Measurements from ENCODE around the gene LTO1.
A peak's percentile ranks its signal among the peaks of the same experiment; 100 is the strongest.
"Not testable (repeated sequence)": the region's sequence is repeated elsewhere in the genome, so short reads cannot be mapped to it uniquely, and the experiment has no call there.

The LTO1 gene

DNA sequence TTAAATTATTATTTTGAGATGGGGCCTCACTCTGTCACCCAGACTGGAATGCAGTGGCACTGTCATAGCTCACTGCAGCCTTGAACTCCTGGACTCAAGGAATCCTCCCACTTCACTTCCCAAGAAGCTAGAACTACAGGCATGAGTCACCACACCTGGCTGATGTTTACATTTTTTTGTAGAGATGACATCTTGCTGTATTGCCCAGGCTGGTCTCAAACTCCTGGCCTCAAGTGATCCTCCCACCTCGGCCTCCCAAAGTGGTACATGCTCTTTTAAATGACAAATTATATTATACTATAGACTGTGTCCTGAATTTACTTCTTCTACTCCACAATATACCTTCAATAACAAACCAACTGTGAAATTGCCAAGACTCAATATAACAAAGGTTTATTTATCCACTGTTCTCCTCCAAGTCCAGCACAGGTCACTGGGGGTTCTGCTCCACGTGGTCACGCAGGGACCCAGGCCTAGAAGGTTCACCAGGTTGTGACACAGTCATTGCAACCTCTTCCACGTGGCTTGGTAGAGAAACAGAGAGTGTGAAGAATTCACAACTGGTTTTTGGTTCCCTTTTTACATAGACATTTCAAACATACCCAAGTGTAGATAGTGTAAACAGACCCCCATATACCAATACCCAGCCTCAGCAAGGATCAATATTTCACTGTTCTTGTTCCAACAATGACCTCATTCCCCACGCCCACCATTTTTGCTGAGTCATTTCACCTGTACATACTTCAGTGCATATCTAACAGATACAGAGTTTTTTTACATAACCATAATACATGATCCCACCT lies 13.0 kb upstream of the LTO1 start:
- not testable (repeated sequence) for H3K36me3 ChIP-seq (ENCODE audit: control insufficient read depth, insufficient read depth, low read length); H3K9ac ChIP-seq (ENCODE audit: low read length); H3K4me1 ChIP-seq (ENCODE audit: control insufficient read depth, insufficient read depth, low read length); H3K27ac ChIP-seq (ENCODE audit: low read depth, low read length); H3K9me3 ChIP-seq (ENCODE audit: control insufficient read depth, insufficient read depth, low read depth, low read length); H3K4me3 ChIP-seq (ENCODE audit: low read depth, low read length)
- H3K27me3 ChIP-seq (ENCODE audit: control insufficient read depth, insufficient read depth, low read length): peaks cover 13% of the 10 kb centered on the region

DNA sequence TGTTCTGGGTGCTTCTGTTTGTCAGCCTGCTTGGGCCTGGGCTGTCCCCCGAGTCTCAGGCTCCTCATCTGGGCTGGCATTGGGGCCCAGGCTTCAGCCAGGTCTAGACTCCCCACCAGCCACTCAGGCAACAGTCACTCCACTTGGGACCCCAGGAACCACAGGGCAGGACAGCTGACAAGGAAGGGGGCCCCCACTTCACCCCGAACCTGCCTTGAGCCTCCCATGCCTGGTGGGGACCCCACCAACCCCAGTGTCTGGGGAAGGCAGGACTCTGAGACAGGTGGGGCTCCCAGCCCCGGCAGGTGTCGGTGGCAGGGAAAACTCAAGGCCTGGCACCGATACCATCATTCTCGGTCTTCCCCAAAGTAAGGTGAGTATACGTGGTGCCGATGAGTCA lies 11.7 kb upstream of the LTO1 start:
- no peak overlapping the region for H3K27ac ChIP-seq (ENCODE audit: low read depth, low read length)
- no peaks in the 10 kb centered on the region for H3K36me3 ChIP-seq (ENCODE audit: control insufficient read depth, insufficient read depth, low read length)
- H3K4me1 ChIP-seq (ENCODE audit: control insufficient read depth, insufficient read depth, low read length): no peaks in the 10 kb centered on the region
- no peak overlapping the region for H3K4me3 ChIP-seq (ENCODE audit: low read depth, low read length)
- H3K9ac ChIP-seq (ENCODE audit: low read length): no peak overlapping the region
- peaks cover 13% of the 10 kb centered on the region for H3K27me3 ChIP-seq (ENCODE audit: control insufficient read depth, insufficient read depth, low read length)
- peaks cover 2% of the 10 kb centered on the region; the same call in 1 of the 2 replicates for H3K9me3 ChIP-seq (ENCODE audit: control insufficient read depth, insufficient read depth, low read depth, low read length)

DNA sequence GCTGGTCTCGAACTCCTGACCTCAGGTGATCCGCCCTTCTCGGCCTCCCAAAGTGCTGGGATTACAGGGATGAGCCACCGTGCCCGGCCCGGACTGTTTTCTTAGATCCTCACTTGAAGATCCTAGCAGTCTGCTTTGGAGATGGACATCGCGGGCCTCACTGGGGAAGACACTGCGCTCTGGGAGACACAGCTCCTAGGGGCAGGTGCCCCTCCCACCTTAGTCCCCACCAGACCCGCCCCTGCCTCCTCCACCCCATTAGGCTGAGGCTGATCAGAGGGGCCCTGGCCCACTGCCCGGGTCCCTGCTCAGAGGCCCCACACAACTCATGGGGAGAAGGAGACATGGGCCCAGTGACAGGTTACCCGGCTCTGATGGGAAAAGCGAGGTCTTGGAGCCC lies 11.3 kb upstream of the LTO1 start:
- H3K9ac ChIP-seq (ENCODE audit: low read length): no peak overlapping the region
- peaks cover 2% of the 10 kb centered on the region; the same call in 1 of the 2 replicates for H3K9me3 ChIP-seq (ENCODE audit: control insufficient read depth, insufficient read depth, low read depth, low read length)
- H3K36me3 ChIP-seq (ENCODE audit: control insufficient read depth, insufficient read depth, low read length): no peaks in the 10 kb centered on the region
- no peaks in the 10 kb centered on the region for H3K4me1 ChIP-seq (ENCODE audit: control insufficient read depth, insufficient read depth, low read length)
- no peak overlapping the region for H3K4me3 ChIP-seq (ENCODE audit: low read depth, low read length)
- H3K27ac ChIP-seq (ENCODE audit: low read depth, low read length): no peak overlapping the region
- H3K27me3 ChIP-seq (ENCODE audit: control insufficient read depth, insufficient read depth, low read length): peaks cover 13% of the 10 kb centered on the region

DNA sequence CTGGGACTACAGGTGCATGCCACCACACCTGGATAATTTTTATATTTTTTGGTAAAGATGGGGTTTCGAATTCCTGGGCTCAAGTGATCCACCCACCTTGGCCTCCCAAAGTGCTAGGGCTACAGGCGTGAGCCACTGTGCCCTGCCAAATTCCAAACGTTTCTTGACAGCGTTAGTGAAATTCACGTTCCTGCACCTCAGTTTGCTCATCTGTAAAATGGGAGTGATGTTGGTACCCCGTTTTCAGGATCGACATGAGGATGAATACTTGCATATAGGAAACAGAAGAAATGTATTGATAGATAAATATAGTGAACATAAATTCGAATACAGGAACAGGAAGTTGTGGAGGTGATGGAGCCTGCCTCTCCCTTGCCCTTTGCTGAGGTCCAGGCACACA lies 10.2 kb upstream of the LTO1 start:
- H3K36me3 ChIP-seq (ENCODE audit: control insufficient read depth, insufficient read depth, low read length): no peaks in the 10 kb centered on the region
- H3K27me3 ChIP-seq (ENCODE audit: control insufficient read depth, insufficient read depth, low read length): peaks cover 13% of the 10 kb centered on the region
- H3K9ac ChIP-seq (ENCODE audit: low read length): no peak overlapping the region
- H3K9me3 ChIP-seq (ENCODE audit: control insufficient read depth, insufficient read depth, low read depth, low read length): peaks cover 2% of the 10 kb centered on the region; the same call in 1 of the 2 replicates
- H3K27ac ChIP-seq (ENCODE audit: low read depth, low read length): no peak overlapping the region
- H3K4me3 ChIP-seq (ENCODE audit: low read depth, low read length): peak overlapping the region; percentile 47
- H3K4me1 ChIP-seq (ENCODE audit: control insufficient read depth, insufficient read depth, low read length): no peaks in the 10 kb centered on the region

DNA sequence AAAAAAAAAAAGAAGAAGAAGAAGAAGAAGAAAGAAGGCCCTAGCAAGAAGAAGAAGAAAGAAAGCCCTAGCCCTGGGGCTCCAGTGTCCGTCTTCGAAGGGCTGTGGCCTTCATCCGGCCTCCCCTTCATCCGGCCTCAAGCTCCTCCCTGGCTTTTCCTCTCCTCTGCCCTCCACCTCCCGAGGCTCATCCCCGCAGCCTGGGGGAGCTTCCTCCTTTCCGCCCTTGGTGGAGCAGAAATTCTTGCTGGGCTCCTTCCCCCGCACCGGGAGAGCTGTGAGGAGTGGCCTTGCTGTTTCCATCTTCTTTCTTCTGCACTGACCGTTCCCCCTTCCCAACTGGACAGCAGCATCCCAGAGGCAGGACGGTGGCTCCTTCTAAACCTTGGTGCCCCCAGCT lies 9.5 kb upstream of the LTO1 start:
- no peaks in the 10 kb centered on the region for H3K4me1 ChIP-seq (ENCODE audit: control insufficient read depth, insufficient read depth, low read length)
- no peaks in the 10 kb centered on the region for H3K36me3 ChIP-seq (ENCODE audit: control insufficient read depth, insufficient read depth, low read length)
- H3K27me3 ChIP-seq (ENCODE audit: control insufficient read depth, insufficient read depth, low read length): peaks cover 13% of the 10 kb centered on the region
- H3K27ac ChIP-seq (ENCODE audit: low read depth, low read length): no peak overlapping the region
- peaks cover 2% of the 10 kb centered on the region; the same call in 1 of the 2 replicates for H3K9me3 ChIP-seq (ENCODE audit: control insufficient read depth, insufficient read depth, low read depth, low read length)
- H3K9ac ChIP-seq (ENCODE audit: low read length): no peak overlapping the region
- no peak overlapping the region for H3K4me3 ChIP-seq (ENCODE audit: low read depth, low read length)

DNA sequence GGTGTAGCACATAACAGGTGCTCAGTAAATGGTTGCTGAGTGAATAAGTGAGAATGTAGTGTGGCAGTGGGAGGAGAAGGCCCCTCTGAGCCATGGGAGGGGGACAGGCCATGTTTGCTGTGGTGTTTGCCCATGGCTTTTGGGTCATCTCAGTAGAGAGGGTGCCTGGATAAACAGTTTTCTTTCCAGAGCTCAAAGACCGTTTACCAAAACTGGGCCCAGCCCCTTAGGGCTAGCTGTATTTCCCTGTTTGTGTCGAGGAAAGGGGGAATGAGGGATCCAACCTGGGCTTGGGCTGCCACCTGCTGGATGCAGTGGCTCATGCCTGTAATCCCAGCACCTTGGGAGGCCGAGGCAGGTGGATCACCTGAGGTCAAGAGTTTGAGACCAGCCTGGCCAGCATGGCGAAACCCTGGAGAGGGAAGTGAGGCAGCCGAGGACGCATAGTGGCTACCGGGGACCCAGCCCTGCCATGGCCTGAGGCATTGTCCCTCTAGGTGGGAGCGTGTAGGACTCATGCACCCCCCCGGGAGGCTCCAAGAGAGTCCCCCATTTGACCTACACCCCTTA lies 8.7 kb upstream of the LTO1 start:
- no peak overlapping the region for H3K9ac ChIP-seq (ENCODE audit: low read length)
- H3K4me3 ChIP-seq (ENCODE audit: low read depth, low read length): no peak overlapping the region
- no peak overlapping the region for H3K27ac ChIP-seq (ENCODE audit: low read depth, low read length)
- H3K36me3 ChIP-seq (ENCODE audit: control insufficient read depth, insufficient read depth, low read length): no peaks in the 10 kb centered on the region
- H3K4me1 ChIP-seq (ENCODE audit: control insufficient read depth, insufficient read depth, low read length): no peaks in the 10 kb centered on the region
- peaks cover 13% of the 10 kb centered on the region for H3K27me3 ChIP-seq (ENCODE audit: control insufficient read depth, insufficient read depth, low read length)
- H3K9me3 ChIP-seq (ENCODE audit: control insufficient read depth, insufficient read depth, low read depth, low read length): peaks cover 2% of the 10 kb centered on the region; the same call in 1 of the 2 replicates

DNA sequence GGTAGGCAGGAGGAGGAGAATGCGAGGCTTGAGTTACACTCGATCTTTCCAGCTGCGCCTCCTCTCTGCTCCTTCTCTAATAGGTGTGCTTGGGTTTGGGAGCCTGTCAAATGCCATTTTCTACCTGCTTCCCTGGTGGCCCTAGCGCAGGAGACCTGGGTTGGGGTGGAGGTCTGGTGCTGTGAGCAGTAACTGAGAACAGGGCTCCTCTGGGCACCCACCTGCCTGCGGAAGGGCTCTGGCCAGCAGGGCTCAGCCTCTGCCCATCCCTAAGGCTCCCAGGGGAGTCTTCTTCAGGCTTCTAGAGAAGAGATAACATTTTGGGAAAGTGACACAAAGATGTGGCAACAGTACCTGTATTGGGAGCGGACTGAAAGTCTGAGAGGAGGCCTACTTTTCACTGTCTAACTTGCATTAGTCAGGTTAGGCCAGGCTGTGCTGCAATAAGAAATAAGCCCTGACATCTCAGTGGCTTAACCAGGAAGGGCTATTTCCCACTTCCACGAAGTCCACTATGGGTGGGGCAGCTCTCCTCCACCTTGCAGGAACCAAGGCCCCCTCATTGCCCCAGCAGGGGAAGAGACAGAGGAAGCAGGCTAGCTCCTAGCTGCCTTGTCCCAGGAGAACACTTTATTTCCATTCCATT lies 7.7 kb upstream of the LTO1 start:
- Histone ChIP-seq H3K4me3 (ENCODE audit: low read depth, low read length) (no peak overlapping the region), H3K4me1 (ENCODE audit: control insufficient read depth, insufficient read depth, low read length) (no peaks in the 10 kb centered on the region), H3K36me3 (ENCODE audit: control insufficient read depth, insufficient read depth, low read length) (no peaks in the 10 kb centered on the region), H3K9ac (ENCODE audit: low read length) (no peak overlapping the region), H3K9me3 (ENCODE audit: control insufficient read depth, insufficient read depth, low read depth, low read length) (no peaks in the 10 kb centered on the region), H3K27me3 (ENCODE audit: control insufficient read depth, insufficient read depth, low read length) (peaks cover 13% of the 10 kb centered on the region), H3K27ac (ENCODE audit: low read depth, low read length) (no peak overlapping the region)

DNA sequence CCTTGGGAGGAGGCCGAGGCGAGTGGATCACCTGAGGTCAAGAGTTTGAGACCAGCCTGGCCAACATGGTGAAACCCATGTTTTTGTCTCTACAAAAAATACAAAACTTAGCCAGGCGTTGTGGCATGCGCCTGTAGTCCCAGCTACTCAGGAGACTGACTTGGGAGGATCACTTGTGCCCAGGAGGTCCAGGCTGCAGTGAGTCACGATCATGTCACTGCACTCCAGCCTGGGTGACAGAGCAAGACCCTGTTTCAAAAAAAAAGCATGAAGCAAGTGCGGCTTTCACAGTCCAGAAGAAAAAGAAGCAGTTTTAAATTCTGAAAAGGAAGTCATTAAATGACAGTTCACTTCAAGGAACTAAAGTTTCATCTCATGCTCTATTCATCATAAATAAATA lies 7.1 kb upstream of the LTO1 start:
- Histone ChIP-seq H3K9ac (ENCODE audit: low read length) (no peak overlapping the region), H3K27me3 (ENCODE audit: control insufficient read depth, insufficient read depth, low read length) (peaks cover 13% of the 10 kb centered on the region), H3K36me3 (ENCODE audit: control insufficient read depth, insufficient read depth, low read length) (no peaks in the 10 kb centered on the region), H3K4me3 (ENCODE audit: low read depth, low read length) (no peak overlapping the region), H3K9me3 (ENCODE audit: control insufficient read depth, insufficient read depth, low read depth, low read length) (no peaks in the 10 kb centered on the region), H3K4me1 (ENCODE audit: control insufficient read depth, insufficient read depth, low read length) (no peaks in the 10 kb centered on the region), H3K27ac (ENCODE audit: low read depth, low read length) (no peak overlapping the region)

DNA sequence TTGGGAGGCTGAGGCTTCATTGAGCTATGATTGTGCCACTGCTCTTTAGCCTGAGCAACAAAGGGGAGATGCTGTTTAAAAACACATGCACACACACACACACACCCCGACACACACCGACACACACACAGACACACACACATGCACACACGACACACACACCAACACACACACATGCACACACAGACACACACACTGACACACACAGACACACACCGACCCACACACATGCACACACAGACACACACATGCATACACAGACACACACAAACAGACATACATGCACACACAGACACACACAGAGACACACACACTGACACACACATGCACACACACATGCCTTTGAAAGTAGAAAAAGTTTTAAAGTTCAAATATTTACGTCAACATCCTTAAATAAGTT lies 5.5 kb upstream of the LTO1 start:
- Histone ChIP-seq H3K4me1 (ENCODE audit: control insufficient read depth, insufficient read depth, low read length) (no peaks in the 10 kb centered on the region), H3K27ac (ENCODE audit: low read depth, low read length) (no peak overlapping the region), H3K9me3 (ENCODE audit: control insufficient read depth, insufficient read depth, low read depth, low read length) (no peaks in the 10 kb centered on the region), H3K27me3 (ENCODE audit: control insufficient read depth, insufficient read depth, low read length) (peaks cover 12% of the 10 kb centered on the region), H3K9ac (ENCODE audit: low read length) (no peak overlapping the region), H3K36me3 (ENCODE audit: control insufficient read depth, insufficient read depth, low read length) (no peaks in the 10 kb centered on the region), H3K4me3 (ENCODE audit: low read depth, low read length) (no peak overlapping the region)

DNA sequence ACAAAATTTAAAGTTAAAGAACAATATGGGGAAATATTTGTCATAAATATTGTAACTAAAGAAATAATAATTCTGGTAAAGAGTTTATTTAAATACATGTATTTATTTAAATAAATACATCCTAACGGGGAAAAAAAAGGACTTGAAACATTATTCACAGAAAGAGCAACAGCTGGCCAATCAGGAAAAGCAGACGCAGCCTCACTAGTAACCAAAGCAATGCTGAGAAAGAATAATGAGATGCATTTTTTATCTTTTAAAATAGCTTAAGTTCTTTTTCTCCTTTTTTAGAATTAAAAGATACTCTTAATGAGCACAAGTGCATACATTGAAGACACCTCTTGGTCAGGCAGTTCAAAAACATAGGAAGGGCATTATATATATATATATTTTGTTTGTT lies 2.6 kb upstream of the LTO1 start:
- Histone ChIP-seq H3K9ac (ENCODE audit: low read length) (no peak overlapping the region), H3K9me3 (ENCODE audit: control insufficient read depth, insufficient read depth, low read depth, low read length) (no peaks in the 10 kb centered on the region)

DNA sequence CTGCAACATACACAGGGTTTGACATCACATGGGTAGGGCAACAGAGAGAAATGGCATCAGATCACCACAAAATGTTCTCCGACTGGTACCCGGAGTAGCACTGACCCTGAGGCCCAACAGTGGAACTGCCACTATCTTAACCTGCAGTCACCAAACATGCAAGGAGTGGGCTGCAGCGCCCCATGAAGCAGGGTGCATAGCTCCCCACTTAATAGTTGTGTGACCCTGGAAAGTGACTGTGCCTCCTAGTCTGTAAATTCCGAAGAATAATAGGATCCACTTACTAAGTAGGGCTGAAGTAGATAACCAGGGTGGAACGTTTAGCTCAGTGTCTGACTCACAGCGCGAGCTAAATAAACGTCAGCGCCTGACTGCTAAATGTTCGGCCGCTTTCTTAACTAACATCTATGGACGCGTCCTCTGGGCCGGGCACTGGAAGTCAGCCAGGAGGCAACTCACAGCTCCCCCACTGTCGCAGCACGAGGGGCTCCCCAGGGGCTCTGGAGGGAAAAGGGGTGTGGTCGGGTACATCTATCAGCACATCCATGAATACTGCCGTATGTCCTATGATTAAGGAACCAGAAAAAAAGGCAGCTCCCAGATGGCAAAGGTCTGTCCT lies 777 bp downstream of the LTO1 start:
- H3K9ac ChIP-seq (ENCODE audit: low read length): peak overlapping the region; percentile 91
- H3K36me3 ChIP-seq (ENCODE audit: control insufficient read depth, insufficient read depth, low read length): peaks cover 27% of the 10 kb centered on the region
- H3K4me1 ChIP-seq (ENCODE audit: control insufficient read depth, insufficient read depth, low read length): peaks cover 10% of the 10 kb centered on the region
- peak overlapping the region; percentile 82; the same call in 1 of the 2 replicates for H3K27ac ChIP-seq (ENCODE audit: low read depth, low read length)
- H3K9me3 ChIP-seq (ENCODE audit: control insufficient read depth, insufficient read depth, low read depth, low read length): no peaks in the 10 kb centered on the region
- no peaks in the 10 kb centered on the region for H3K27me3 ChIP-seq (ENCODE audit: control insufficient read depth, insufficient read depth, low read length)
- H3K4me3 ChIP-seq (ENCODE audit: low read depth, low read length): peak overlapping the region; percentile 97

More for the DNA sequence above, 2.6 kb upstream of the LTO1 start:
- Histone ChIP-seq H3K4me1 (ENCODE audit: control insufficient read depth, insufficient read depth, low read length) (peaks cover 5% of the 10 kb centered on the region), H3K4me3 (ENCODE audit: low read depth, low read length) (no peak overlapping the region), H3K36me3 (ENCODE audit: control insufficient read depth, insufficient read depth, low read length) (peaks cover 6% of the 10 kb centered on the region), H3K27ac (ENCODE audit: low read depth, low read length) (no peak overlapping the region), H3K27me3 (ENCODE audit: control insufficient read depth, insufficient read depth, low read length) (no peaks in the 10 kb centered on the region)

Measured in HUES6 (cell line).